D721Med (cell line): ENCODE measurements around the gene PRKCZ.

Experiments used
- DNase-seq: peaks from one replicate; pipeline ENCODE4 v3.0.0; 2011; ENCODE audit warnings: low spot score; ENCODE audit not compliant: insufficient read length
- FAIRE-seq: peaks from 2 replicates; lab custom pipeline; 2011; peaks lifted over from hg19 to GRCh38; lab: Jason Lieb, UNC
- TF ChIP-seq, protein P1 (sequence below): IDR thresholded peaks from 2 replicates; pipeline ENCODE4 v1.5.1; 2012; ENCODE audit warnings: mild to moderate bottlenecking, control low read depth; ENCODE audit not compliant: insufficient read depth; ENCODE audit errors: missing control alignments

Gene PRKCZ

DNA sequence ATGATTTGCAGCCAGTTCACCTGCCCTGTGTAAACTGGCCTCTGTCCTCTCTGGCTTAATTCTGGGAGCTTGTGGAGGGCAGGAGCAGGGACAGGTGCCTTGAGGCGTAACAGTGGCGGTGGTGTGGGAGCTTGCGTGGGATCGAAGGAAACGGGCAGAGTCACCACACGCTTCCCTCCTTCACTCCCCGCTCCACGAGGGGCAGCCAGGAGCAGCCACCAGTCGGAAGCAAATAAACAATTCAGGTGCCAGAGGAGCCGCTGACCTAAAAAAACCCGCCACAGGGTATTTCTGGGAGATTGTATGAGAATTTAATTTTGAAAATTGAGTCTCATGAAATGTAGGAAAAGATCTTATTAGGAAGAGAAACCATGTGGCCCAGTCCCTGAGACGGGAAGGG is 118.3 kb downstream of the PRKCZ start:
- no peak for DNase-seq
- no peak for FAIRE-seq
- TF ChIP-seq, protein P1, sequence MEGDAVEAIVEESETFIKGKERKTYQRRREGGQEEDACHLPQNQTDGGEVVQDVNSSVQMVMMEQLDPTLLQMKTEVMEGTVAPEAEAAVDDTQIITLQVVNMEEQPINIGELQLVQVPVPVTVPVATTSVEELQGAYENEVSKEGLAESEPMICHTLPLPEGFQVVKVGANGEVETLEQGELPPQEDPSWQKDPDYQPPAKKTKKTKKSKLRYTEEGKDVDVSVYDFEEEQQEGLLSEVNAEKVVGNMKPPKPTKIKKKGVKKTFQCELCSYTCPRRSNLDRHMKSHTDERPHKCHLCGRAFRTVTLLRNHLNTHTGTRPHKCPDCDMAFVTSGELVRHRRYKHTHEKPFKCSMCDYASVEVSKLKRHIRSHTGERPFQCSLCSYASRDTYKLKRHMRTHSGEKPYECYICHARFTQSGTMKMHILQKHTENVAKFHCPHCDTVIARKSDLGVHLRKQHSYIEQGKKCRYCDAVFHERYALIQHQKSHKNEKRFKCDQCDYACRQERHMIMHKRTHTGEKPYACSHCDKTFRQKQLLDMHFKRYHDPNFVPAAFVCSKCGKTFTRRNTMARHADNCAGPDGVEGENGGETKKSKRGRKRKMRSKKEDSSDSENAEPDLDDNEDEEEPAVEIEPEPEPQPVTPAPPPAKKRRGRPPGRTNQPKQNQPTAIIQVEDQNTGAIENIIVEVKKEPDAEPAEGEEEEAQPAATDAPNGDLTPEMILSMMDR = no peak

- TF ChIP-seq, protein P1 = no peak
- DNase-seq = no peak
- no peak for FAIRE-seq
These were observed 119.1 kb downstream of the PRKCZ start for GRCh38 chr1:2169200-2169836.

GRCh38 chr1:2170211-2170610 is 120.0 kb downstream of the PRKCZ start:
- TF ChIP-seq, protein P1 = no peak

DNA sequence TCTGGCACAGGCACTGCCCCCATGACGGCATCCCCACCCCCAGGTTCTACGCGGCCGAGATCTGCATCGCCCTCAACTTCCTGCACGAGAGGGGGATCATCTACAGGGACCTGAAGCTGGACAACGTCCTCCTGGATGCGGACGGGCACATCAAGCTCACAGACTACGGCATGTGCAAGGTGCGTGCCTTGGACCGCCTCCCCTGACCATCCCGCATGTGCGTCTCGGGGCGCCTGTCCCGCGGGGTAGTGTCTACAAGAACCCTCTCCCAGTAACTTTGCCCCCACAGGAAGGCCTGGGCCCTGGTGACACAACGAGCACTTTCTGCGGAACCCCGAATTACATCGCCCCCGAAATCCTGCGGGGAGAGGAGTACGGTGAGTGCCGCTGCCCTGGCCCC is 121.8 kb downstream of the PRKCZ start:
- DNase-seq (no peak), FAIRE-seq (no peak)
- TF ChIP-seq, protein P1 = no peak

More at GRCh38 chr1:2170211-2170610, 120.0 kb downstream of the PRKCZ start:
- DNase-seq (no peak), FAIRE-seq (no peak)

DNA sequence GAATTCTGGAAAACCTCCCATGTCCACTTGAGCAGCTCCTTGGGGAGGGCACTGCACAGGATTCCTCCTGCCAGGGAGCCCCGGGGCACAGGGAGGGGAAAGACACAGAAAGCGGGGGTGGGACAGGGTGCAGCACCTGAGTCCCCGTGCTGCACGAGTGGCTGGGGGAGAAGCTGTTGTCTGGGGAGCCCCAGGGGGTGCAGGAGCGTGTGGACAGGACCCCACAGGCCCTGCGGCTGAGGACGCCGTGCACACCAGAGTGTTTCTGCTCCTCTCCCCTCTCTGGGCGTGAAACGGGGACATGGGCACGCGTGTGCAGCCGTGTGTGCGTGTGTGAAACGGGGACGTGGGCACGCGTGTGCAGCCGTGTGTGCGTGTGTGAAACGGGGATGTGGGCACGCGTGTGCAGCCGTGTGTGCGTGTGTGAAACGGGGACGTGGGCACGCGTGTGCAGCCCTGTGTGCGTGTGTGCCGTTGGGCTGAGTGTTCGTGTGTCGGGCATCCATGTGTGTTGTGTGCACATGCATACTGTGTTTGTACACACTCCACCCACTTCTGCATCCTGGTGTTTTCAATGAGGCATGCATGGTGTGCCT is 122.4 kb downstream of the PRKCZ start:
- no peak for DNase-seq
- FAIRE-seq = no peak
- TF ChIP-seq, protein P1 = no peak

DNA sequence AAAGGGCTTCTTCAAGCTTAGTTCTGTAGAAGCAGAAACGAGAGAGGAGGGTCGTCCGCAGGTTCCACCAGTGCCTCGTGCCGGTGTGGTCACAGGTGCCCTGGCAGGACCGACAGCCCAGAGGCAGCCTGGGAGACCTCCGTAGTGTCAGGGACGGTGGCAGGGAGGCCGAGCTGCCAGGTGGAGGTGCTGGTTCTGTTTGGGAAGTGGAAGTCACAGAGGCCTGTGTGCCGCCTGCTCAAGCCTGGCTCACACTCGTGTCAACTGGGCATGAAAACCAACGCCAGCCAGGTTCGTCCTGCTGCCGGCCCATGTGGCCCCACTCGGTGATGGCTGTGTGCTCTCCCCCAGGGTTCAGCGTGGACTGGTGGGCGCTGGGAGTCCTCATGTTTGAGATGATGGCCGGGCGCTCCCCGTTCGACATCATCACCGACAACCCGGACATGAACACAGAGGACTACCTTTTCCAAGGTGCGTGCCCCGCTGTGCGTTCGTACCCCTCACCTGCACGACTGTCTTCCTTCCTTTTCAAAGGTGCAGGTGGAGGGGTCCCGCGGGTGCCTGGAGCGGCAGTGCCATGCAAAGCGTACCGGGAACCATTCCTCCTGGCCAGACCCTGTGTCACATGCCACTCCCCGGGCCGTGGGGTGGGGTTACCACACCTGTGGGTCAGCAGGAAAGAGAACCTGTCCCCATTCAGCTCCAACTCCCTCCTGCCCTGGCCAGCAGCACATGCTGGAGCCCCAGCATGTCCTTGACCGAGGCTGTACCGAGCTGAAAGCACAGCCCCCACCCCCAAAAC is 123.5 kb downstream of the PRKCZ start:
- DNase-seq (no peak), FAIRE-seq (no peak)

More for the DNA sequence above, 123.5 kb downstream of the PRKCZ start:
- TF ChIP-seq, protein P1 = no peak
